Iris pigment epithelial cell (primary cell): Measurements from ENCODE around the gene GCK.

ENCODE experiments used
- DNase-seq: peaks from one replicate; pipeline ENCODE4 v3.0.0-alpha.2; 2011; ENCODE audit warnings: low read depth

GCK gene

DNA sequence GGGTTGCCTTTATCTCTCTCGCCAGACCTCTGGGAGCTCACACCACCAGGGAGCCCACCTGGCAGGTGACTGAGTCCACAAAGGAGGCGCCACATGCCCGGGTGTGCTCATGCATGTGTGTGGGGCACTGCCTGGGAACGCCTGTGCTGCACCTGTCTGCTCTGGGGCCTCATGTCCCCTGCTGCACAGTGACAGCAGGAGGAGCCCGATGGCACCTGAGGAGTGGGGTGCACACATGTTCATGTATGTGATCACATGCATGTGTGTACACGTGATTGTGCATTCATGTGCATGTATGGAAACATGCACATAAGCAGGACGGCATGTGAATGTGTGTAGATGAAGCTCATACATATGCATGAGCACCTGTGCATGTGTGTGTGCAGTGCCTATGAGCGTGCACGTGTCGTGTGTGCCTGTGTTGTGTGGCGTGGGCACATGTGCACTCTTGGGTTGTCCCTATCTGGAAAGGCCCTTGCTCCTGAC lies 33.6 kb upstream of the GCK start:
- DNase-seq = no peak

DNA sequence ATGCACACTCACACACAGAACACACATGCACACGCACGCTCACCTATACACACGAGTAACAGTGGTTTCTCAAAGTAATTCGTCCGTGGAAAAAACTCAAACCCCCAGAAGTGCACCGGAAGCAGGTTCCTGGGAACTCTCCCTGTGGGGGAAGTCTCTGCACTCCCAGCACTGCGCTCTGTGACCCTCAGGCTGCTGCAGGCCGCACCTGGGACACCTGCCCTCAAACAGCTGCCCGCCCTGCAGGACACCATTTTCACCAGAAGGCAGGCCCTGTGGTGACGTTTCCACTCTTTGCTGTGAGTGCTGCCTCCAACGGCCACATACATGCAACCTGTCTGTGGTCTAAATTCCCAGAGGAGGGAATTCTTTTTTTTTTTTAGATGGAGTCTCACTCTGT lies 32.8 kb upstream of the GCK start:
- DNase-seq = no peak

DNA sequence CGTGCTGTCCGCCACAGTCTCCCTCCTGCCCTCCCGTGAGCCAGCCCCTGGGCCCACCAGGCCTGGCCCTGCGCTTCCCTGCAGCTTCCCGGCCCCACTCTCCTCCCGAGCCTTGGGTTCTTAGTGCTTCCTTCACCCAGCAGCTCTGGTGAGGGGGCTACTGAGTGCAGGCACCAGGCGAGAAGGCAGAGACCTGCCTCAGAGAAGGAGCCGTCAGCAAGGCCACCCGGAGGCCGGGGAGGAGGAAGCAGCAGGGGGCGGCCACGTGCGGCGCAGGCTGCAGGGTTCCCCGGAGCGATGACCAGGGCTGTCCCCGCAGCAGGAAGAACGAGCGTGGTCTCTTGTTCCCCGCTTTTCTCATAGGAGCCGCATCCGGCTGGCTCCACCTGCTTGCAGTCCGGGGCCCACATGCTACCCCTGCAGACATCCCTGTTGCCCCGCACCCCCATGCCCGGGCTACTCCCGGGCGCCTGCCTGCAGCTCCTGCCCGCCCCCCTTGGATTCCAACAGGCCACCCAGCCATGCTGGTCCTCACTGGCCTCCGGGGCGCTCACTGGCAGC lies 32.1 kb upstream of the GCK start:
- DNase-seq = no peak

DNA sequence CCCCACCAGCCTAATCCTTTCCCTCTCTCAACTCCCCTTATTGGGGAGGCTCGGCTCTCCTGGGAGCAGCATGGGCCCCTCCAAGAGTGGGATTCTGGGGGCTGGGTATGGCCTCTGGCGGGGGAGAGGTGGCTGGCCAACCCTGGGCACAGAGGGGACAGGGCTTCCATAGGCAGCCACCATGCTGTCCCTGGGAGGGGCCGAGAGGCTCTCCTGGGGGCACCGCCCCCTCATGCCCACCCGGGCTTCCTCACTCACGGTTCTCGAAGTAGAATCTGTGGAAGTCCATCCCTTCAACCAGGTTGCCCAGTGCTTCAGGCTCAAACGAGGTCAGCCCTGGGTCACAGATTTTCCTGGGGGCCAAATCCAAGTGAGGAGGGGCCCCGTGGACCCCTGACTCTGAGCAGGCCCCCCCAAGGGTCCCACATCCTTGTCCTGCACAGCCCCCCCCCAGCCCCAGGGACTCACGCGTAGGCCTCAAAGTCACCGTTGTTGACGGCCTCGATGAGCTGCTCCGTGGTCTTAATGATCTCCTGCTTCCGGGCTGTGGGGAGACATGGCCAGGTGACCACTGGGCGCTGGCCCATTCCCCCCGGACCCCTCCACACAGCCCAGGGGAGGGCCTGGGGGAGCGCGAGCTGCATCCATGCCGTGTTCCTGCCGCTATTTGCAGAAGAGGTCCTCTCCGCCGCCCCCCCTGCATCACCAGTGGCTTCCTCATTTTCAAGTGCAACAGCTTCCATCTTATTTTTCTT lies 31.3 kb upstream of the GCK start:
- DNase-seq = no peak

DNA sequence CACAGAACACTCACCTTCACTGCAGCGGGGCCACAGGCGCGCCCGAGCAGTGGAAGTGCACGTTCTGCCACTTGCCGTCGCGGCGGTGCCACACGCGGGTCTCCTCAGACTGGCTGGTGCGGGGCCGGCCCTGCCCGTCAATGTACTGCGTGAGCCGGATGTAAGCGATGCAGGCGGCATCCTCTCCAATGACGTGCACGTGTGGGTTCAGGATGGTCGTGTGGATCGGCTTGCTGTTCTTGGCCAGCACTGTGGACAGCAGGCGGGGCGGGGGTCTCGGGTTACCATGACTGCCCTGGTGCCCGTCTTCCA lies 30.8 kb upstream of the GCK start:
- no peak for DNase-seq

DNA sequence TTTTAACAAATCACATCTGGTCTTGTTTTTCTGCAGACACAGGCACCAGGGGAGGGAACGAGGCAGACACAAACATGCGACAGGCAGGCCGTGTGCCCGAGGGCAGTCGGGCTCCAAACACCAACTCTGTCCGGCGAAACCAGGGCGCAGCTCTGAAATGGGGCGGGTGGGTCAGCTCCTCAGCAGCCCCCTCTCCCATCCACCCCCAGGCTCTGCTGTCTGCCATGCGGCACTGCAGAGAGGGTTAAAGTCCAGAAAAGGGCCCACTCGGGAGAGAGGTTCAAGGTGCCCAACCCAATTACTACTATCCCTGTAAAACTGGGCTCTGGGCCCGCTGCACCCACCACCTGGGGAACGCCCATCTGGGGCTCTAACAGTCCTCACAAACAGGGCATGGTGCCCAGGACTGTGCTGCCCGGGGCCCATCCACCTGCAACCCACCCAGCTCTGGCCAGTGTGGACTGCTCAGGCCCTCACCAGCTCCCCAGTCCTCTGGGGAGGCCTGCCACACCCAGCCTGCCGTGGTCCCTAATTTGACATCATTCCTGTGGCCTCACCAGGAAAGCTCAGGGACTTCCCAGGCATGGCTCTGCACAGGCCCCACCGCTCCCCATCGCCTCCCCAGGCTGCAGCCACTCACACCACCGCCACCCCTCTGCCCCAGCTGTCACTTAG lies 30.3 kb upstream of the GCK start:
- DNase-seq = no peak

DNA sequence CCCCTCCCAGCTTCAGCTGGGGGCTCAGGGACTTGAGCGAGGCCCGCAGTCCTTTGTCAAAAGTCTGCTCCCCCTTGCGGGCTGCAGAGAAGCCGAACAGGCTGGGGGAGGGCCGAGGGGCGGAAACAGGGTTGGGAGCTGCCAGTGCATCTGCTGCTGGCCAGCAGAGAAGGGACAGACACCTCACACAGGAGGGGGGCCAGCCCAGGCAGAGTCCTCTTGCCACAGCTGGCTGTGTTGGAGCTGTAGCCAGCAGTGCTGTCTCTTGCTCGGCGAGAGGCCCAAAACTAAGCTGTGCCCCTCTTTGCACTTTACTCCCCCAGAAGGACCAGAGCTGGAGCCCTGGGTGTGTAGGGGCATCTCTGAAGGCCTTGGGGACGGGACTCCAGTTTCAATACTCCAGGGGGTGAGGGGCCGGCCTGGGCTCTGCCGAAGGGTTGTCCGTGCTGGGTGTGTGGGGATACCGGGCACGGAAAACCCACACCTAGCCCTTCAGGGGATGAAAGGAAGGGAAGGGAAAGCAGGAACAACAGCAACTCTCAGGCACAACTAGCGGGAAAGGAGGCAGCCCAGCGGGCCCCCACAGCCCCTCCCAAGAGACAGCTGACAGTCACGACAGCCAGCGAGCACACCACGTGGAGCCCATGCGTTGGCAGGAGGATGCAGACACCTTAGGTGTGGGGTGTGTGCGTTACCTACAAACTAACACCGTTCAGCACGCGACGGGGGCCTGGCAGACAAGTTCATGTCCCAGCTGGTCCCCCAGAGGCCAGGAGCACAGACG lies 29.4 kb upstream of the GCK start:
- DNase-seq = no peak

DNA sequence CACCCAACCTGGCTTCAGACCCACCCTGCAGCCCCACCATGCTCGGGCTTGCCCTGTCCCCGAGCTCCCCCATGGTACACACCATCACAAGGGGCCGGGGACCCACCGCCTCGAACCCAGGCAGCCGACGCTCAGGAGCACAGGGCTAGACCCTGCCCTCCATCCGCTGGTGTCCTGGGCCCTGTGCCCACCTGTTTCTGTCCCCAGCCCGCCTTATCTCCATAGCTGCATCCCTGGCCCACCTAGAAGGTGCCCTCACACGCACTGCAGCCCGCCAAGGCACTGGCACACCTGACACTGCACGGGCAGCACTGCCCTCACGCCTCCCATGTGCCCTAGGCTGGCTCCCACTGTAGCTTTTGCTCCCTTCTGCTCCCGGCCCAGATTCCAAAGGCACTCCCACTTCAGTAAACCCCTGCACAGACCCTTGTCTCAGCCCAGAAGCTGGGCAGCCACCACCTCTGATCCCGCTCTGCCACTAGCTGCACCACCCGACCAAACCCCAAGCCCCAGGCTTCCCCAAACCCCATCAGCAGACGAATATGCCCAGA lies 28.7 kb upstream of the GCK start:
- DNase-seq = no peak

DNA sequence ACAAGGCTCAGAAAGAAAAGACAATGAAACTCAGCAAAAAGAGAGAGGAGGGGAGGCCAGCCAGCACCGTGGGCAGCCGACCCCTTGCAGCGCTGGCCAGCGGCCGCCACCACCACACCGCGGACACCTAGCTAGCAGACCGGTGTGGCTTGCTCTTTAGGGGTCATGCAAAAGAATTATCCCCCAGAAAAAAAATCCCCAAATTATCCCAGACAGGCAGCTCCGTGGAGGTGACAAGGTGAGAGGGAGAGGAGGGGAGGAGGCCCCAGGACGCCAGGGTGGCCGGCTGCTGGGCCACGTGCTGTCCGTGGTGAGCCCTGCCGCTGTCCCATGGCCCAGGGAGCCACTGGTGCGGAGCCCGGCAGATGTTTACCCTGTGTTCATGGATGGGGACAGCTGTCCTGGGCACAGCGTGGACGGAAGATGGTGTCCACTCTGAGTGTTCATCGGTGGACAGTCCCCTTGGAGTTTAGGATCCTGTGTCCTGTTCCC lies 28.0 kb upstream of the GCK start:
- no peak for DNase-seq

DNA sequence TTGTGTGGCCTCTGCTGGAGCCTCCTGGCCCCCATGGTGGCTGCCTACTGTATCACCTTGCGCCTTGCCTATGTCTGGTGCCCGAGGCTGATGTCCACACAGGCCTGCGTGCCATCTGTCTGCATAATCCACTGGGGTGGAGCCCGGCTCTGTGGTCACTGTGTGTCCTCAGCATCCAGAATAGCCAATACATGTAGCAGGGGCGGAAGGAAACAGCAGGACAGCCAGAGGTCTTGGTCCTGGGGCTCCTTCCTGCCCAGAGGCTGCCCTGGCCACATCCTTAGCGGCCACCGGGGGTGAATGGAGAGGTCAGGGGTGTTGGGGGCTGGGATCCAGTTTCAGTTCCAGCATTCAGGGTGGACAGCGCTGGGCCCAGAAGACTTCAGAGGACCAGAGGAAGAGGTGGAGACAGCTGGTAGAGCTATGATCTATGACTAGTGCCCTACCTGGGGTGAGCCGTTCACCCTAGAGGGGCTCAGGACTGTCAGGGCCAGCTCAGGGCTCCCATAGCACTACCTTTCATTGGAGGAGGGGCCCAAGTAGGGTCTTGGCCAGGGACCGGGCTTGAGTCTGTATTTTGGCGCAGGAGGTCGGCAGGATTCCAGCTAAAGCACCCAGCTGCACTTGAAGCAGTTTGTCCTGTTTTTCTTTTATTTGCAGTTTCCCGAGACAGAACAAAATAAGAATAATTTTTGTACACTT lies 27.4 kb upstream of the GCK start:
- DNase-seq = no peak

DNA sequence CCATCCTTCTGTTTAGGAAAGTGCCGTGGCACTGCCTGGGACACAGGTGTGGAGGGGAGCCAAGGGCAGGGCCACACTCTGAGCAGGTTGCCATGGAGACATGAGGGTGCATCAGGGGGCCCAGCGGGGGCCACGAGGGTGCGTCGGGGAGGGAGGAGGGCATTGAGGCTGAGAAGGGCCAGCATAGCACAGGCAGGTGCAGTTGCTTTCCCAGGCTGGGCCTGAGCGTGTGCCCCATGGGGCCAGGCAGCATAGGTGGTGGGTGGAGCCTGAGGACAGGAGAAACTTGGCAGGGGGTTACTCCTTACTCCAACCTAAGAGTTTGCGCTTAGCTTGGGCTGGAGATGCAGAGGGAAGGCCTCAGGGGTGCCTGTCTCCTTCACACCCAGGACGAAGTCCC lies 26.8 kb upstream of the GCK start:
- no peak for DNase-seq

DNA sequence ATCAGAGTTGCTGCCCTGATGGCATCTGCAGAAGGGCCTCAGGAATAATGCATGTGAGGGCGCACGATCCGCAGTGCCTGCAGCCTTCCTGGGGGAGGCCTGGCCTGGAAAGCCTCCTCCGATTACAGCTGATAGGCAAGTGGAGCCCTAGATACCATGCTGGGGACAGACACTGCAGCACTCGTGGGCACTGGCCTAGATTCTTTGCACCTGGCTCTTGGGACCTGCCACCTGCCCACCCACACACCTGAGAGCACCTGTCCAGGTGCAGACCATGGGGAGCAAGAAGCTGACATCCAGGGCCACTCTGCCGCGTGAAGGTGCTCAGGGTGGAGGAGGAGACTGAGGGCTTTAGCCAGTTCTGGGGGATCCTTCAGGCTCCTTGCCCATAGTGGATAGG lies 26.3 kb upstream of the GCK start:
- no peak for DNase-seq

DNA sequence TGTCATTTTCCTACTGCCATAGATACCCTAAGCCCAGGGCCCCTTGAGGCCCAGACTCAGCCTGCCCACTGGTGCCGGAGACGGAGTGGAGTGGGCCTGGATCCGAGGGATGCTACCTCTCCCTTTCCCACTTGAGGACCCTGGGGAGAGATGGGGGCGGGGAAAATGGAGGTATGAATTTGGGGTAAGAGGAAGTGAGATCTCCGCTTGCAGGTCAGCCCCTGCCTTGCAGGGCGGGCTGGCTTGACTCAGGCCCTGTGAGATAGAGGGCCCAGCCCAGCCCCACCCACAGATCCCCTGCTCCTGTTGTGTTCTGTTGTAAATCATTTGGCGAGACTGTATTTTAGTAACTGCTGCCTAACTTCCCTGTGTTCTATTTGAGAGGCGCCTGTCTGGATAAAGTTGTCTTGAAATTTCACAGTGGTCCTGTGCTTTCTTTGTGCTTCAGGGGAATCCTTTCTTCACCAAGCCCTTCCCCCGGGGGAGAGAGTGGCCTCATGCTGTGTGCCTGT lies 24.7 kb upstream of the GCK start:
- DNase-seq = no peak

DNA sequence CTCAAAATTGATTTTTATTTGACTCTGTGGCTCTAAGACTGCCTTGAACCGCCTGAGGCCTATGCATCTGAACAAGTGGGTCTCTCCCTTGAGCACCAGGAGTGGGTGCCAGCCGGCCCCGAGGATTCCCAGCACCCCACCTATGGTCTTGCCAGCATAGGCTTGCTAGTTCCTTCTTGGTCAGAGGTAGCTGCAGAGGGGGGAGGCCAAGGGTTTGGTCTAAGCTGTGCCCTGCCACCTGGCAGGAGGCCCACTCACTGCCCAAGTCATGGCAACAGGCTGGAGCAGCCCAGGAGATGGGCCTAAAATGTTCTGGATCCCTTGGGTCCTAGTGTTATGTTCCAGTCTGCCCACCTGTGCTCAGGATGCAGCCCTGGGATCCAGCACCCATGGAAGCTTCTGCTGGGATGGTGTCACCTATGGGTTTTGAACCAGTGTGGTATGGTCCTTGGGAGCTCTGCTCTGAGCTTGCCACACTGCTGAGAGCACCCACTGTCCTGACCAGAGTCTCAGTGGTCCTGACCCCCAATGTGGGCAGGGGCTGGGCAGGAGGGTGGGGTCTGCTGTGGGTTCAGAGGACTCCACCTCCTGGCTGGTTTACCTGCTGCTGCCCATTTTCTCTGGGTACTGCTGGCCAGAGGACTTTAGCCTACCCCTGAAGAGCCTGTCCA lies 24.1 kb upstream of the GCK start:
- no peak for DNase-seq

DNA sequence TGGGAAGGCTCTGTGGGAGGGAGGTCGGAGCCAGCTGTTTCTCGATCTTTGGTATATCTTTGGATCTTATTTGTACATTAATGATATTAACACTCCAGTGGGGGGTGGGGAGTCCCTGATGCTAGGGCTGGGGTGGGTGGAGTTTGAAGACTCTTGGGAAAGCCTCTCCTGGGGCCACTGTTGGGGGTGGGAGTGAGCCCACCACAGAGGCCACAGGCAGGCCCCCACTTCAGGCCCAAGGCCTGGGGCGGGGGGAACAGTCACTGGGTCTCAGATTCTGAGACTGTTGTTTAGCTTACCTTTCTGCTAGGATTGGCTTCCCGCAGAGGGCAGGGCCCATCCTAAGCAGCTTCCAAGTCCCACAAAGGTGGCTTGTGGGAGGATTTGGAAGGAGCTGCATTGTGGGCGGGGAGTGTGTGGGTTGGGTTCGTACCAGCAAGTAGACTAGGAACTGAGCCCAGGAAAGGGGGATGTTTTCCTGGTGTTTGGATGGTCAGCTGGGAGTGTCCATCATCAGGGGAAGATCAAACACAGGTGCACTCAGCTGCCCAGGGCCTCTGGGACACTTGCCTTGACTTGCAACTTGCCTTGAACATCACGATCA lies 23.4 kb upstream of the GCK start:
- no peak for DNase-seq

DNA sequence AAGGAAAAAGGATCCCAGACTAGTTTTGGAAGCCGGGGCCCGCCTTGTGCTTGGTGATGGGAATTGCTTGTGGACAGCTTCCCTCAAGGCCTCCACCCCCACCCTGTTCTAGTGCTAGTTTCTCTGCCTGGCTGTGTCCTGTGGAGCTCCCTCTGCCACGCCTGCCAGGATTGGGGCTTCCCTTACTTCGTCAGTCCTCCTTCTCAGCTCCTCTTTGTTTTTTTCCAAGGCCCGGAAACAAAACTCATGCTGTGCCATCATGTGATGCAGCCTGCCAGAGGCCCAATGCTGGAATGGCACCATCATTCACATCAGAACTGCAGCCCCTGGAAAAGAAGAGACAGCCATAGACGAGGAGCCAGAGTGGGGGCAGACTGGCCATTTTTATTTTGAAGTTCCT lies 22.8 kb upstream of the GCK start:
- no peak for DNase-seq

DNA sequence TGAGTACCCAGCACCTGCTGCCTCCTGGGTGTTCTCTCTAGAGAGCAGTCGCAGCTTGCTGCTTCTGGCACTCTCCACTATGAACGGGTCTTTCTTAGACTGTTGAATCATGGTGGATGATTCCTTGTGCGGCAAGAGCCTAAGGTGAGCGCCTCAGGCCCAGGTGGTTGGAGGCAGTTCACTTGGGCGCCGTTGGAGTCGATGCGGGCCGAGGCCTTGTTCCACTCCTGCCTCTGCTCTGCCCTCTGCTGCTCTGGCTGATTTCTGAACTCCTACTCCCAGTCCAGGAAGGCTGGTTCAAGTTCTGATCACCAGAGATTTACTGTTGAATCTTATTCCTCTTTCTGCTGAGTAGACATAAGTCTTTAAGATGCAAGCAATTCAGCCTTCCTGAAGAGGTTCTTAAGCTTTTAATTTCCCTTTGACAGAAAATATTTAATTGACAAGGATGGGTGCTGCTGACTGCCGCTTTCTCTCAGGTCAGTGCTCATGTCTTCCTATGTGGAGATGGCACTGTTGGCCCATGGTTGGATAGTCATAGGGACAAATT lies 22.0 kb upstream of the GCK start:
- DNase-seq = no peak

DNA sequence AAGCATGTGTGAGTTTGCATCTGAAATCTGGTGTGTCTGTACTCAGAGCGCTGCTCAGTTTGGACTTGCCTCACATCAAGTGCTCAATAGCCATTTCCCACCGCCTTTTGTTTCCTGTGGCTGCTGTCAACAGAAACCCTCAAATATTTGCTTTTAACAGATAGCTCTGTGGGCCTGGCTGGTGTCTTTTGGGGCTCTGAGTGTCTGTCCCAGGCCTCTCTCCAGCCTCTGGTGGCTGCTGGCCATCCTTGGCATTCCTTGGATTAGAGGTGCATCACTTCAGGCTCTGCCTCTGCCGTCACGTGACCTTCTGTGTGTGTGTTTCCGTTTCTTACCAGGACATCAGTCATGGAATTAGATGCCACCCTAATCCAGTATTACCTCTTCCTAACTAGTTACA lies 20.9 kb upstream of the GCK start:
- DNase-seq = no peak

DNA sequence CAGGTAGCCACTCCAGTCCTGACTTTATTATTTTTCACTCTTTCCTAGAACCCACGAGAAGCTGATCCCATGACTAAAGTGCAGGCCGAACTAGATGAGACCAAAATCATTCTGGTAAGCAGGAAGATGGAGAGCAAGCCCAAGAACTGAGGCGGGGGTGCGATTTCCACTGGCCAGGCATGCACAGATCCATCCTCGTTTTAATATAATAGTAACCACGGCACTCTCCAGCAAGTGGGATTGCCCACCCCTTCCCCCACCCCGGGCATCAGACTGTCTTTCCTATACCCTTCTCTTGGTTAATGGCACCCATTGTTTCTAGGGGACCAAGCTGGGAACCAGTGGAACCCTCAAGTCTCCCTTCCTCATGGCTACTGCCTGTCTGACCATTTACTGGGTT lies 18.8 kb upstream of the GCK start:
- DNase-seq = no peak

DNA sequence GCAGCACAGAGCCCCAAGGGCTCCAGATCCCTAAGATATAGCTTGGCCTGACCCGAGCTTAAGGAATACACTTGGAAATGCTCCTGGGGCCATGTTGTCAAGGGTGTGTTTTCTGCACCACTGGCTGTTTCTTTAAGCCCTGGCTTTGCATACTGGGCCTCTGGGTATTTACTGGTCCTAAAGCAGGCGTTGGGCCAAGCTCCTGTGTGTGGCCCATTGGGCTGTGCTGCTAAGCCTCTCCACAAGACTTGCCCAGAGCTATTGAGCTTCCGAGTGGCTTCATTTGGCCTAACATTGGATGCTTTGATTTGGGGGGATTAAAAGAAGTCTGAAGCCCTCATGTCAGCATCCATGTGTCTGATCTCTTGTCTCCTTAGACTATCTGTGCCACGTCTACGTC lies 16.8 kb upstream of the GCK start:
- no peak for DNase-seq
